Measurements from ENCODE around the gene CLDN18.

Gene CLDN18

DNA sequence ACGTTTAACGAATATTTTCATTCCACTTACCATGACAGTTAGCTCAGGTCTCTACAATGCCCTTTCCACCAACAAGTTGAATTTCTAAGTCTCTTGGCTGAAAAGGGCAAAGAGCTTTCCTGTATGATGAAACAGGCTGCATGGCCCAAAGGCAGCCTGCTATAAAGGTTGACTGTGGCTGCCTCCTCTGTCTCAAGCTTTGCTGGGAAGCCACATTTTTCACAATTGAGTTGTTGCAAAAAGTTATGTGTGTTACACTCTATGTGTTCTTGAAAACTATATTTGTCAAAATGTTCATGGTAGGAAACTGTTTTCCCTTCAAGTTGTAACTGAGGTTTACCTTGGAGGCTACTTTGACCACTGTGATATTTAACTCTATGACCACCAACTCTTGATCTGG, 56.0 kb downstream of the CLDN18 start:
- no peak for DNase-seq

DNA sequence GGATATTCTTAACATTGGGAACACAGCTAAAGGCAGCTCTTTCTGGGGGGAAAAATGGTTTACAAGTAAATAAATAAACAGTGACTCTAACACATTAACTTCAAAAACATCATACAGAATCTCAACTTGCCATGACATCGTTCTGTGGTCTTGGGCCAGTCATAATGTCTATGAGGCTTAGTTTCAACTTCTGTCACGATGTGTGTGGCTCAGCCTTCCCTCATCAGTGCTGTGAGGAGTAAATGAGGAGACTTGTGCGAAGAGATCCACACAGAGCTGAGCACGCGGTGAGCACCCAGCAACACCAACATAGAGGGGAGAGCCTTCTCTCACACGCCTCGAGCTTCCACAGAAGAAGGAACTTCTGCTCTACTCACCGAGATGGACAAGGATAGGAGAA, 56.4 kb downstream of the CLDN18 start:
- DNase-seq, result no peak

DNA sequence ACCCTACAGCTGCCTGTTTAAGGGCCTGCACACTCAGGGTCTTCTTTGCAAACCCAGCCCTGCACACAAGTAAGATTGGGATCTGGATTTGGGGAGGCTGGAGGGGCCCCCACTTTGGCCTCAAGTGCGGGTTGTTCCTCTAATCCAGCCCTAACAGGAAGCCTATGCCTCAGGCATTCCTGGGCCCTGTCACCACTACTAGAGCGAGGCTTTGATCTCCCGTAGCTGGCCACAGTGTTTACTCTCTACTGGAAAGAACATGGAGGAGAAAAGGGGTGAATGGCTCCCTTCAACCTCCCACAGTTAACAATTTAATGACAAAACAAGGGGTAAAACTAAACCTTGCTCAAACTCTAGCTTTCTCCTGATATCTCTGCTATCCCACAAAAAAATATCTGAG, 57.0 kb downstream of the CLDN18 start:
- no peak for DNase-seq

DNA sequence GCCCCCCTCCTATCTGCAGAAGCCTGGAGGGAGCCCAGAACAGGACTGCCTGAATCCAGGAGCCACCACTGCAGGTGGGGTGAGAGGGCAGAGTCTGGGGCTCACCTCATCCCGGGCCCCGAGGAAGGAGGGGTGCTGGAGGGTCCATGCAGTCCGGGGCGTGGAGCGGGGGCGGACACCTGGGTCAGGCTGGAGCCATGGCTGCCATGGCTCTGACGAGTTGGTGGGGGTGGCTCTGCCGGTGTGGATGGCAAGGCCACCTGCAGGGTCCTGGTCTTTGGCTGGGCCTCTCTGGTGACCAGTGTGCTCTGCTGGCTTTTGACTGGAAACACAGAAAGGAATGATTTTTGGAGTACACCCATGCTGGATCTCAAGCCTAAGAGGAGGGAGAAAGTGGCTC, 58.1 kb downstream of the CLDN18 start:
- DNase-seq, result no peak

DNA sequence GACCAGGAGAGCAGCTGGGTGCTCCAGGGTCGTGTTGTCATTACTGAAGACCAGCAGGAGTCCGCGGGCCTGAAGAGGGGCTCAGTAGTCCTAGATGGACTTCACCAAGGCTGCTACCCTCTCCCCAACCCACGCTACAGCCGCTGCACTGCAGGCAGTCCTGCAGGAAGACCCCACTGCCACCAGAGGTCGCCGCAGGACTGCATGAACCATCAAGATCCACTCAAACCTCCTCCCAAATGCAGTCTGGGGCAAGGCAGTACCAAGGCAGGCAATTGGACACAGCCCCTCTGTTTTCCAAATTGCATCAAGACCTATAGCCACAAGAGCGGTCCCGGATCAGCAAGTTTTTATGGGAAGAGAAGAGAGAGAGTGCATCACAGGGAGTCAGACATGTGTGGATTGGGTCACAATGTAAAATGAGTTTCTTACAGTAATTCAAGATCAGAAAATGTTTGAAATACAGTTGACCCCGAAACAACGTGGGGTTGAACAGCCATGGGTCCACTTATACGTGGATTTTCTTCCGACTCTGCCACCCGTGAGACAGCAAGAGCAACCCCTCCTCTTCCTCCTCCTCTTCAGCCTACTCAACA, 58.7 kb downstream of the CLDN18 start:
- DNase-seq, result peak; percentile 86

DNA sequence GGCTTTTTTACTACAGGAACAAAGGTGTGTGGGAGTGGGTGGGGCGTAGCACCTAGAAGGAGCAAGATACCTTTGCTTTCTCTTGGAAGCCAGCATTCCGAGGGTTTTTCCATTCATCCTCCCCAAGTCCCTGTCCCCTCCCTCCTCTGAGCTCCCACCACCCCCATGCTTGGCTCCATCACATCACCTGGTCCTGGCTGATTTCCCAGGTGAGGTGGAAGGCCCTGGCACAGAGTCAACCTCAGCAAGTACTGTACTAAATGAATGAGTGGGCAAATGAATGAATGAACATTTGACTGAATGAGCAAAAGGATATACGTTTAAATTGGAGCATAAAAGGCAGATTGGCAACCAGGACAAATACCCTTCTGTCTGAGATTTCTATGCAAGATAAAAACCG, 60.0 kb downstream of the CLDN18 start:
- DNase-seq, result no peak

DNA sequence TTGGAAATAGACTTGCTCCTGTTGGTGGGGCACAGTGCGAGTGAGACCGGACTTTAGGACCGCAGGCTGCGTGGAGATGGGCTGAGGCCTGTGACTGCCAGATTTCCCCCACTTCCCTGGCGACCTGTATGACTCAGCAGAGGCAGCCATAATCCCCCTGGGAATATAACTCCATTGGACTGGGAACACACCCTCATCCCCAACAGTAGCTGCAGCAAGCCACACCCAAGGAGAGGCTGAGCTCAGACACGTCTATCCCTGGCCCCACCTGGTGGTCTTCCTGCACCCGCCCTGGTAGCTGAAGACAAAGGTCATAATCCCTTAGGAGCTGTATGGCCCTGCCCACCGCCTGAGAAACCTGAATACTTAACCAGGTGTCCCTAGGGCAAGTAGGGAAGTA, 62.8 kb downstream of the CLDN18 start:
- DNase-seq, result no peak

DNA sequence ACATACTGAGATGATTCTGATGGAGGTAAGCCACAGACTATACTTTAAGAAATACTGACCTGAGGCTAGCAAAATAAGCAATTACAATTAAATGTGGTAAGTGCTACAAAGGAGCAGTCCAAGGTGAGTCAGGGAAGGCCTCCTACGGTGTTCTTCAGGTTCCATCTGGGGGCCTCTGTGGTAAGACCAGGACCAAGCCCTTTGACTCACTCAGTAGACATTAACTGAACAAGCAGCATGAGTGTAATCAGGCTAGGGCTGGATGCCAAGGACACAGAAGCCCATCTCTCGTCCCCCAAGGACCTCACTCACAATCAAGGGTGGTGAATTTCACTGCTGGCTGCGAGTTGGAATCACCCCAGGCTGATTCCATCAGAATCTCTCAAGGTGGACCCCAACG, 68.1 kb downstream of the CLDN18 start:
- no peak for DNase-seq

DNA sequence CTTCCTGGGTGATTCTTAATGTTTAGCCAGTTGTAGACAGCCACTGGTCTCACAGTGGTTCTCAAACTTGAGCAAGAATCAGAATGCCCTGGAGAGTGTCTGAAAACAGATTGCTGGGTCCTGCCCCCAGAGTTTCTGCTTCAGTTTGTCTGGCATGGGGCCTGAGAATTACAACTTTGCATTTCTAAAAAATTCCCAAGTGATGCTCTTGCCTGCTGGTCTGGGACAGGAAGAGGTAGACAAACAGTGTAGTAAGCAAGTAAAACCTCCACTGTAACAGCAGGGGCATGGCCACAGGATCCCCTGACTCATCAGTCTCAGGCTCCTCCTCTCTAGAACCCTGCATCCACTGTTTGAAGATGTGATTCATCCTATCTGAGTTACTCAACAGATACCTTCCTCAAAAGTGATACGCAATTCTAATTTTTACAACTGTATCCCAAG, 69.0 kb downstream of the CLDN18 start:
- no peak for DNase-seq

DNA sequence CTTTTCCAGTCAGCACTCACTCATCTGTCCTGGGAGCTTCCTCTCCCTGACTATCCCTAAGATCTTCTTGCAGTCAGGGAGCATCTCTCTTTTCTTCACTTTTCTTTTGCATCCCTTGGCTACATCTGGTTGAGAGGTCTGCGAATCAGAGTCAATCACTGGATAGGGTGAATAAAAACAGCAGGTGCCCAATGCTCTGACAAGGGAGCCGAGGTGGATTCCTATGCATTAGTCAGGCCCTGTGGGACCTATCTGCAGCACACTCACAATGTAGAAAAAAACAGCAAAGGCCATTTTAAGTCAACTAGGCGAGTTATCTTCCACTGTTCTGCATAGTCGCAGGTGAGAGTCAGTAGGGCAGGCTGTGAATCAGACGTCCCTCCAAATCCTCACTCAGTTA, 69.9 kb downstream of the CLDN18 start:
- no peak for DNase-seq

DNA sequence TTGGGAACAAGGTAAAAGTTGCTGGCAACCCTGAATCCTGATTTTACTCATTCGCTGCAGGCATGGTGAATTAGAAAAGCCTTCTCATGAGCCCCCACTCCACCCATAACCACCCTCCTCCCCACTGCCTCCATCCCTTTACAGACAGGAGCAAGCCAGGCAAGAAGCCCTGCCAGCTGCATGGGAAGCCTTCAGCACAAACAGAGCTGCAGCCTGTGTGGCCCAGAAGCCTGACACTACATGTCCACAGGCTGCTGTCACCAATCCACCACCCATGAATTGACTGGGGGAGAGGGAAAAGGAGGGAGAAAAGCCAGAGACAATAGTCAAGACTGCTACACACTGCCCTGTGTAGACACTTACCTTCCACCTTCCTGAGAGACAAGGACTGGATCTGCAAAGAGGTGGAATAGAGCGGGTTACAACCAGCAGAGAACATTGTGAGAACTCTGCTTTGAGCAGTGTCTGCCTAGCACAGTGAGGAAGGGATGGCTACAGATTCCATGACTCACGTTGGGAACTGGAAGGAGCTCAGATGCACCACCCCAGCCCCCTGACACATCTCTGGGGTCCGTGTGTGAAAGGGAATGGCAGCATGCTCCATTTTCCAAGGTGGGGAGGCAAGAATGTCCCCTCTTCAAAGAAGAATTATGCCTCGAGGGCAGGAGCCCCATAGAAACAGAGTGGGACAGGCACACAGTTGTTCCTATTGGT, 71.6 kb downstream of the CLDN18 start:
- no peak for DNase-seq

DNA sequence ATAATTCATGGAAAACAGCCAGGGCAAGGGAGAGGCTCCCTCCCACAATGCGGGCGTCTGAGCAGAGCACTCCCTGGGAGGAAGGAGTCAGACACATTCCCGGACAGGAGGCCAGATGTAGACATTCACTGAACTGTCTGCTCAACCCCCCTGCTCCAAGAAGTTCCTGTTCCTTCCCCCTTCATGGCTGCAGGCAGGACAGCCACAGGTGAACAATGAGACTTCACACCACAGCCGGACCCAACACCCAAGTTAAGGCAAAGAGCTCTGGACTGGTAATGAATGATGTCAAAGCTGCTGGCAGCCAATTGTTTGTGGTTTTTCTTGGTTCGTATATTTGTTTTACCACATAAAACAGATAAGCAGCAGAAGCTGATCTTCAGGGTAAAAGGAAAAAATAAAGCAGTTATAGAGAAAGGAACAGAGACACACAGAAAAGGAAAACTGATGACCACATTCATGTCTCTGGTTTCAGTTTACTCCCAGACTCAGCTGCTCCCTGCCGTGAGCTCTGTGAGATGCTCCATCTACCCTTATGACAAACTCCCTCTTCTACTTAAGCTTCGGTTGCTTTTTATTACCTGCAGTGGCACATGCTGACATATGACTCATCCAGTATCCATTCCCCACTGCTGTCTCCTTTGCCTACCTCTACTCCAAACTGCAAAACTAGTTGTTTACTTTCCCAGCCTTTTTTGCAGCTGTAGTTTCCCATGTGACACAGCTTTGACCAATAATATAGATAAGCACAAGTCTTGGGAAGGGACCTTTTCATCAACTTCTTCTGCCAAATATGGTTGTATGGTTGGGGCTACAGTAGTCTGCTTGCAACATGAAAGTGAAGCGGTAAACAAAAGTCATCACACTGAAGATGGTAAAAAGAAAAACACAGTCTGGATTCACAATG, 72.4 kb downstream of the CLDN18 start:
- no peak for DNase-seq

DNA sequence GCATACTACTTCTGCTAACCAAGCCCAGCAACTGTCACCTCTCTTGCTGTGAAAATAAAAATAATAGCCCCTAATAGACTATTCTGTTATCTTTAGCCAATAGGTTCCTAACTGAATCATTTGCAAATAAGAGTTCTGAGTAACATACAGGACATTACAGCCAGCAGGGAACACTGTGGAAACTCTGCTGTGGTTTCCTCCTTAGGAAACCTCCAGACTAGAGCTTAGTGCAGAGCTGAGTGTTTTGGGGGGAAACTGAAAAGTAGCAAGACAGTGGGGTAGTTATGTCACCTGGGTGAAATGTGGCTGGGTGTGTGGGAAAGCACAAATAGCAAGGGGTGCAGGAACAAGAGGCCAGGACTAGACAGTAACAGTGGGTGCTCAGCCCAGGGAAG, 73.0 kb downstream of the CLDN18 start:
- no peak for DNase-seq
